WTC11 (cell line): Measurements from ENCODE around the gene CSK.

Source experiments
- ATF1 ChIP-seq: sonication (generic); formaldehyde crosslinking; IDR thresholded peaks from 2 replicates; pipeline ENCODE4 v1.8.1; 2023; ENCODE audit warnings: mild to moderate bottlenecking, moderate library complexity, missing genetic modification reagents
- GABPB1 ChIP-seq: sonication (generic); formaldehyde crosslinking; IDR thresholded peaks from 2 replicates; pipeline ENCODE4 v1.8.1; 2023; ENCODE audit warnings: mild to moderate bottlenecking, missing genetic modification reagents
- IRF2 ChIP-seq: sonication (generic); formaldehyde crosslinking; IDR thresholded peaks from 2 replicates; pipeline ENCODE4 v1.8.0; 2022; ENCODE audit warnings: low read depth, missing genetic modification reagents, borderline replicate concordance
- KAT7 ChIP-seq: sonication (generic); formaldehyde crosslinking; IDR thresholded peaks from 2 replicates; pipeline ENCODE4 v1.8.1; 2023; ENCODE audit warnings: missing genetic modification reagents, mild to moderate bottlenecking, borderline replicate concordance
- NR2C2 ChIP-seq: sonication (generic); formaldehyde crosslinking; IDR thresholded peaks from 2 replicates; pipeline ENCODE4 v1.8.0; 2022; ENCODE audit warnings: mild to moderate bottlenecking, missing genetic modification reagents
- SP1 ChIP-seq: sonication (generic); formaldehyde crosslinking; conservative IDR thresholded peaks from 2 replicates; pipeline ENCODE4 v1.8.1; 2022; ENCODE audit warnings: missing genetic modification reagents
- USF2 ChIP-seq: sonication (generic); formaldehyde crosslinking; IDR thresholded peaks from 2 replicates; pipeline ENCODE4 v1.8.1; 2023; ENCODE audit warnings: mild to moderate bottlenecking, missing genetic modification reagents, moderate library complexity
- ZNF121 ChIP-seq: sonication (generic); formaldehyde crosslinking; IDR thresholded peaks from 2 replicates; pipeline ENCODE4 v1.8.0; 2023; ENCODE audit warnings: missing genetic modification reagents
- ZNF416 ChIP-seq: fragments of 250-450 bp; sonication (Bioruptor Pico); IDR thresholded peaks from 2 replicates; pipeline ENCODE4 v1.9.0; 2021; ENCODE audit warnings: mild to moderate bottlenecking, inconsistent platforms
- TF ChIP-seq, protein P1 (sequence below): fragments of 200-600 bp; IDR thresholded peaks from 2 replicates; pipeline ENCODE4 v1.8.0; 2022; ENCODE audit warnings: antibody characterized with exemption
- TF ChIP-seq, protein P2 (sequence below): sonication (generic); formaldehyde crosslinking; IDR thresholded peaks from 2 replicates; pipeline ENCODE4 v1.8.0; 2022; ENCODE audit warnings: mild to moderate bottlenecking, missing genetic modification reagents
- TF ChIP-seq, protein P3 (sequence below): sonication (generic); formaldehyde crosslinking; IDR thresholded peaks from 2 replicates; pipeline ENCODE4 v1.8.0; 2022; ENCODE audit warnings: mild to moderate bottlenecking, missing genetic modification reagents

DNA sequence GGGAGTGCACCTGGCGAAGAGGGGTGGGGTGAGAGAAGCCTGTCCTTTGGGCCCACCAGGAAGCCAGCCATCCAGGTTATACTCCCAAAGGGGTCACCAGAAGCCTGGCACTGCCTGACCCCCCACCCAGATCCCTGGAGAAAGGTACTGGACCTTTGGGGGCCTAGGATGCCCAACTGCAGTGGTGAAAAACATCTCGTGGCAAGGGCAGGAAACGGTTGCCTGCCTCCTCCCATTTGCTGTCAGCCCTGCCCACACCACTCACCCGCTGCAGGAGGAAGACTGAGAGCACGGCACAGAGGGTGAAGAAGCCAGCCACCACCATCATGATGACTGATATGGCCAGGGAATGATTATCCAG is 63.3 kb downstream of the CSK start:
- TF ChIP-seq ZNF416 (no peak), KAT7 (CRISPR knock-in tag) (no peak), GABPB1 (CRISPR knock-in tag) (no peak), ATF1 (CRISPR knock-in tag) (no peak), SP1 (CRISPR knock-in tag) (no peak), ZNF121 (no peak), USF2 (CRISPR knock-in tag) (no peak), NR2C2 (CRISPR knock-in tag) (no peak), IRF2 (no peak)
- TF ChIP-seq, protein P1, sequence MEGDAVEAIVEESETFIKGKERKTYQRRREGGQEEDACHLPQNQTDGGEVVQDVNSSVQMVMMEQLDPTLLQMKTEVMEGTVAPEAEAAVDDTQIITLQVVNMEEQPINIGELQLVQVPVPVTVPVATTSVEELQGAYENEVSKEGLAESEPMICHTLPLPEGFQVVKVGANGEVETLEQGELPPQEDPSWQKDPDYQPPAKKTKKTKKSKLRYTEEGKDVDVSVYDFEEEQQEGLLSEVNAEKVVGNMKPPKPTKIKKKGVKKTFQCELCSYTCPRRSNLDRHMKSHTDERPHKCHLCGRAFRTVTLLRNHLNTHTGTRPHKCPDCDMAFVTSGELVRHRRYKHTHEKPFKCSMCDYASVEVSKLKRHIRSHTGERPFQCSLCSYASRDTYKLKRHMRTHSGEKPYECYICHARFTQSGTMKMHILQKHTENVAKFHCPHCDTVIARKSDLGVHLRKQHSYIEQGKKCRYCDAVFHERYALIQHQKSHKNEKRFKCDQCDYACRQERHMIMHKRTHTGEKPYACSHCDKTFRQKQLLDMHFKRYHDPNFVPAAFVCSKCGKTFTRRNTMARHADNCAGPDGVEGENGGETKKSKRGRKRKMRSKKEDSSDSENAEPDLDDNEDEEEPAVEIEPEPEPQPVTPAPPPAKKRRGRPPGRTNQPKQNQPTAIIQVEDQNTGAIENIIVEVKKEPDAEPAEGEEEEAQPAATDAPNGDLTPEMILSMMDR = no peak
- TF ChIP-seq, protein P2, sequence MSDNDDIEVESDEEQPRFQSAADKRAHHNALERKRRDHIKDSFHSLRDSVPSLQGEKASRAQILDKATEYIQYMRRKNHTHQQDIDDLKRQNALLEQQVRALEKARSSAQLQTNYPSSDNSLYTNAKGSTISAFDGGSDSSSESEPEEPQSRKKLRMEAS (CRISPR knock-in tag) = no peak
- TF ChIP-seq, protein P3, sequence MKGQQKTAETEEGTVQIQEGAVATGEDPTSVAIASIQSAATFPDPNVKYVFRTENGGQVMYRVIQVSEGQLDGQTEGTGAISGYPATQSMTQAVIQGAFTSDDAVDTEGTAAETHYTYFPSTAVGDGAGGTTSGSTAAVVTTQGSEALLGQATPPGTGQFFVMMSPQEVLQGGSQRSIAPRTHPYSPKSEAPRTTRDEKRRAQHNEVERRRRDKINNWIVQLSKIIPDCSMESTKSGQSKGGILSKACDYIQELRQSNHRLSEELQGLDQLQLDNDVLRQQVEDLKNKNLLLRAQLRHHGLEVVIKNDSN (CRISPR knock-in tag) = no peak
